EH (cell line): ENCODE data around the gene MPRIP.
A peak's percentile ranks its signal among the peaks of the same experiment; 100 is the strongest.

ENCODE experiments used
- DNase-seq: peaks from one replicate; pipeline ENCODE4 v3.0.0-alpha.2; 2015; ENCODE audit warnings: low read depth

Gene MPRIP

GRCh38 chr17:17028059-17028877, 14.0 kb upstream of the MPRIP start:
- DNase-seq = peak; percentile 90

GRCh38 chr17:17028878-17029535, 13.2 kb upstream of the MPRIP start:
- no peak for DNase-seq

- DNase-seq = no peak
Measured at GRCh38 chr17:17029938-17030337, 12.3 kb upstream of the MPRIP start.

- no peak for DNase-seq
Measured at GRCh38 chr17:17030515-17031211, 11.6 kb upstream of the MPRIP start.

- DNase-seq = peak; percentile 95
Measured at GRCh38 chr17:17032131-17032692, 10.0 kb upstream of the MPRIP start.

GRCh38 chr17:17033466-17033865, 8.8 kb upstream of the MPRIP start:
- peak; percentile 48 for DNase-seq

GRCh38 chr17:17034026-17034425, 8.2 kb upstream of the MPRIP start:
- DNase-seq = no peak

- no peak for DNase-seq
Measured at GRCh38 chr17:17034496-17035075, 7.7 kb upstream of the MPRIP start.

- DNase-seq = no peak
Measured at GRCh38 chr17:17035490-17035889, 6.8 kb upstream of the MPRIP start.

GRCh38 chr17:17035920-17036523, 6.2 kb upstream of the MPRIP start:
- no peak for DNase-seq

GRCh38 chr17:17036524-17036998, 5.7 kb upstream of the MPRIP start:
- no peak for DNase-seq

GRCh38 chr17:17039911-17040310, 2.3 kb upstream of the MPRIP start:
- DNase-seq = no peak

GRCh38 chr17:17041018-17041521, 1.2 kb upstream of the MPRIP start:
- peak; percentile 76 for DNase-seq

GRCh38 chr17:17041571-17042383, 480 bp upstream of the MPRIP start:
- peak; percentile 95 for DNase-seq

- peak; percentile 81 for DNase-seq
Measured at GRCh38 chr17:17042851-17043460, 699 bp downstream of the MPRIP start.

- DNase-seq = peak; percentile 45
Measured at GRCh38 chr17:17043461-17044271, 1.4 kb downstream of the MPRIP start.

GRCh38 chr17:17044846-17045561, 2.7 kb downstream of the MPRIP start:
- peak; percentile 93 for DNase-seq

- no peak for DNase-seq
Measured at GRCh38 chr17:17048106-17048505, 5.8 kb downstream of the MPRIP start.
